ENCODE measurements around the gene PCDH12. TPM values are rescaled to one million over a fixed set of nuclear protein-coding genes. Genes with fewer than 3 reads are reported as not detected.

PCDH12 gene
- total RNA-seq, 1 experiment from 2014 or later: not detected

DNA sequence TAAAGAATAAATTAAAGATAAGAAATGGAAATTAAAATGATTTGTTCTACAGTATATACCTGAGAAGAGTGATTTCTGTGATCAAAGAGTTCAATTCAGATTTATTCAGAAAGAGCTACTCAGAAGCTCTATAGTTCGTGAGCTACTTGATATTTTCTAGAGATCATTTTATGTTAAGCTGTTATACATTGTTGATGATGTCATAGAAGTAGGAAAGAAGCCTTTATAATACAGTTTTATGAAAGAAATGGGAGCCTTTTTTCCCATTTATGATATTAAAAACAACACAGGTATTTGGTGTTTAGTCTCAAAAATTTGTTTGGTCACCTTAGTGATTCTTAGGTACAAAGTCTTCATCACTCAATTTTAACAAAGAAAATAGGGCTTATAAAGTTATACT, 31.7 kb upstream of the PCDH12 start:
- DNase-seq (ENCODE audit: low read depth, low spot score): no peak
- Histone ChIP-seq H3K27me3 (ENCODE audit: control insufficient read depth, insufficient read depth, low read length) (no peaks in the 10 kb centered on the region), H3K27ac (ENCODE audit: low read length) (no peak overlapping the region), H3K36me3 (ENCODE audit: control insufficient read depth, insufficient read depth, low read length) (peaks cover 32% of the 10 kb centered on the region), H3K9me3 (ENCODE audit: control insufficient read depth, insufficient read depth, low read depth, low read length) (no peaks in the 10 kb centered on the region), H3K4me3 (ENCODE audit: low read depth in 2 of 2, low read length in 2 of 2) (no peak overlapping the region), H3K4me1 (ENCODE audit: control insufficient read depth, insufficient read depth, low read length) (no peaks in the 10 kb centered on the region)
- CTCF ChIA-PET: interaction anchor here (0.6 to 0.7 kb wide), 3 partner anchors 11 to 144 kb away, joined by 3 to 7 read pairs (median 4); no protein-coding TSS in a partner anchor
- POLR2A ChIA-PET: interaction anchor here (0.6 to 0.7 kb wide), 2 partner anchors 45 to 109 kb away, joined by 3 to 6 read pairs; no protein-coding TSS in a partner anchor
- TF ChIP-seq TCF7L2 (IDR thresholded peaks at IDR 0.05; ENCODE audit: low read depth, low read length) (no peak), SIN3A (IDR thresholded peaks at IDR 0.05; ENCODE audit: borderline replicate concordance, insufficient read depth, low read depth, low read length) (no peak), POLR2AphosphoS5 (IDR thresholded peaks at IDR 0.05; ENCODE audit: low read depth, low read length) (no peak)
- TF ChIP-seq, protein P1, sequence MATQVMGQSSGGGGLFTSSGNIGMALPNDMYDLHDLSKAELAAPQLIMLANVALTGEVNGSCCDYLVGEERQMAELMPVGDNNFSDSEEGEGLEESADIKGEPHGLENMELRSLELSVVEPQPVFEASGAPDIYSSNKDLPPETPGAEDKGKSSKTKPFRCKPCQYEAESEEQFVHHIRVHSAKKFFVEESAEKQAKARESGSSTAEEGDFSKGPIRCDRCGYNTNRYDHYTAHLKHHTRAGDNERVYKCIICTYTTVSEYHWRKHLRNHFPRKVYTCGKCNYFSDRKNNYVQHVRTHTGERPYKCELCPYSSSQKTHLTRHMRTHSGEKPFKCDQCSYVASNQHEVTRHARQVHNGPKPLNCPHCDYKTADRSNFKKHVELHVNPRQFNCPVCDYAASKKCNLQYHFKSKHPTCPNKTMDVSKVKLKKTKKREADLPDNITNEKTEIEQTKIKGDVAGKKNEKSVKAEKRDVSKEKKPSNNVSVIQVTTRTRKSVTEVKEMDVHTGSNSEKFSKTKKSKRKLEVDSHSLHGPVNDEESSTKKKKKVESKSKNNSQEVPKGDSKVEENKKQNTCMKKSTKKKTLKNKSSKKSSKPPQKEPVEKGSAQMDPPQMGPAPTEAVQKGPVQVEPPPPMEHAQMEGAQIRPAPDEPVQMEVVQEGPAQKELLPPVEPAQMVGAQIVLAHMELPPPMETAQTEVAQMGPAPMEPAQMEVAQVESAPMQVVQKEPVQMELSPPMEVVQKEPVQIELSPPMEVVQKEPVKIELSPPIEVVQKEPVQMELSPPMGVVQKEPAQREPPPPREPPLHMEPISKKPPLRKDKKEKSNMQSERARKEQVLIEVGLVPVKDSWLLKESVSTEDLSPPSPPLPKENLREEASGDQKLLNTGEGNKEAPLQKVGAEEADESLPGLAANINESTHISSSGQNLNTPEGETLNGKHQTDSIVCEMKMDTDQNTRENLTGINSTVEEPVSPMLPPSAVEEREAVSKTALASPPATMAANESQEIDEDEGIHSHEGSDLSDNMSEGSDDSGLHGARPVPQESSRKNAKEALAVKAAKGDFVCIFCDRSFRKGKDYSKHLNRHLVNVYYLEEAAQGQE (IDR thresholded peaks at IDR 0.05; ENCODE audit: insufficient read depth in 1 of 2, low read depth in 2 of 2, low read length in 1 of 2): no peak
- TF ChIP-seq, protein P2, sequence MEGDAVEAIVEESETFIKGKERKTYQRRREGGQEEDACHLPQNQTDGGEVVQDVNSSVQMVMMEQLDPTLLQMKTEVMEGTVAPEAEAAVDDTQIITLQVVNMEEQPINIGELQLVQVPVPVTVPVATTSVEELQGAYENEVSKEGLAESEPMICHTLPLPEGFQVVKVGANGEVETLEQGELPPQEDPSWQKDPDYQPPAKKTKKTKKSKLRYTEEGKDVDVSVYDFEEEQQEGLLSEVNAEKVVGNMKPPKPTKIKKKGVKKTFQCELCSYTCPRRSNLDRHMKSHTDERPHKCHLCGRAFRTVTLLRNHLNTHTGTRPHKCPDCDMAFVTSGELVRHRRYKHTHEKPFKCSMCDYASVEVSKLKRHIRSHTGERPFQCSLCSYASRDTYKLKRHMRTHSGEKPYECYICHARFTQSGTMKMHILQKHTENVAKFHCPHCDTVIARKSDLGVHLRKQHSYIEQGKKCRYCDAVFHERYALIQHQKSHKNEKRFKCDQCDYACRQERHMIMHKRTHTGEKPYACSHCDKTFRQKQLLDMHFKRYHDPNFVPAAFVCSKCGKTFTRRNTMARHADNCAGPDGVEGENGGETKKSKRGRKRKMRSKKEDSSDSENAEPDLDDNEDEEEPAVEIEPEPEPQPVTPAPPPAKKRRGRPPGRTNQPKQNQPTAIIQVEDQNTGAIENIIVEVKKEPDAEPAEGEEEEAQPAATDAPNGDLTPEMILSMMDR (IDR thresholded peaks at IDR 0.05): no peak
- intact Hi-C loops (cut with micrococcal nuclease; ENCODE audit: unreplicated experiment): loop anchor here (5.0 kb wide), 1 partner anchor 153 kb away; no protein-coding TSS in a partner anchor
- in situ Hi-C loops (cut with HindIII; ENCODE audit: low pct_unique_long_range_greater_than_20kb, low sequenced_read_pairs): no loop called here
- no TSS peak for BruUV-seq (replicated peaks)
- no peak for ATAC-seq

GRCh38 chr5:141986072-141986471, 28.1 kb upstream of the PCDH12 start:
- CTCF ChIA-PET: no interaction called here

More at GRCh38 chr5:141986072-141986471, 28.1 kb upstream of the PCDH12 start:
- Histone ChIP-seq H3K27ac (ENCODE audit: low read length) (no peak overlapping the region), H3K27me3 (ENCODE audit: control insufficient read depth, insufficient read depth, low read length) (no peaks in the 10 kb centered on the region), H3K4me1 (ENCODE audit: control insufficient read depth, insufficient read depth, low read length) (no peaks in the 10 kb centered on the region), H3K4me3 (ENCODE audit: low read depth in 2 of 2, low read length in 2 of 2) (no peak overlapping the region), H3K36me3 (ENCODE audit: control insufficient read depth, insufficient read depth, low read length) (peaks cover 48% of the 10 kb centered on the region), H3K9me3 (ENCODE audit: control insufficient read depth, insufficient read depth, low read depth, low read length) (no peaks in the 10 kb centered on the region)
- POLR2A ChIA-PET: no interaction called here
- ATAC-seq: no peak
- no peak for TF ChIP-seq TCF7L2 (IDR thresholded peaks at IDR 0.05; ENCODE audit: low read depth, low read length)
- TF ChIP-seq POLR2AphosphoS5 (IDR thresholded peaks at IDR 0.05; ENCODE audit: low read depth, low read length): no peak
- TF ChIP-seq, protein P2 (IDR thresholded peaks at IDR 0.05): no peak
- TF ChIP-seq SIN3A (IDR thresholded peaks at IDR 0.05; ENCODE audit: borderline replicate concordance, insufficient read depth, low read depth, low read length): no peak
- TF ChIP-seq, protein P1 (IDR thresholded peaks at IDR 0.05; ENCODE audit: insufficient read depth in 1 of 2, low read depth in 2 of 2, low read length in 1 of 2): no peak
- in situ Hi-C loops (cut with HindIII; ENCODE audit: low pct_unique_long_range_greater_than_20kb, low sequenced_read_pairs) (no loop called here), intact Hi-C loops (cut with micrococcal nuclease; ENCODE audit: unreplicated experiment) (no loop called here)
- no peak for DNase-seq (ENCODE audit: low read depth, low spot score)
- no TSS peak for BruUV-seq (replicated peaks)

All from Panc1 (cell line).